OCI-LY7 (cell line): ENCODE results near the gene ZNF609. TPM values are rescaled to one million over a fixed set of nuclear protein-coding genes. Genes with fewer than 3 reads are reported as not detected.

Experiments used
- BruUV-seq: library from RNA; stranded (reverse); fragments of 400-500 nt; replicated peaks from 2 replicates; lab custom pipeline; 2021; lab: Mats Ljungman, UMichigan
- CTCF ChIA-PET: fragments of 300-600 bp; sonication (Branson Sonifier 250); formaldehyde crosslinking; loops from one replicate; lab custom pipeline; 2022; ENCODE audit warnings: antibody characterized with exemption; ENCODE audit not compliant: unreplicated experiment; lab: Charles Lee
- POLR2A ChIA-PET: fragments of 300-600 bp; sonication (Branson Sonifier 250); formaldehyde crosslinking; loops from one replicate; lab custom pipeline; 2022; ENCODE audit warnings: antibody characterized with exemption; lab: Charles Lee
- DNase-seq: peaks from one replicate; pipeline ENCODE4 v3.0.0-alpha.2; 2015; ENCODE audit warnings: low spot score
- H2AFZ ChIP-seq: fragments of 200-600 bp; sonication (generic), shearing (Covaris generic); 2 replicates; pipeline ENCODE4 v1.6.1; 2014; ENCODE audit warnings: mild to moderate bottlenecking, antibody characterized with exemption, low read length, moderate library complexity
- H3K27ac ChIP-seq: fragments of 200-600 bp; sonication (generic); 2 replicates; pipeline ENCODE4 v1.5.1; 2014; ENCODE audit warnings: mixed run types, low read depth, mild to moderate bottlenecking, moderate library complexity, low read length, inconsistent platforms; ENCODE audit not compliant: poor library complexity, severe bottlenecking
- H3K36me3 ChIP-seq: fragments of 200-600 bp; sonication (generic); 2 replicates; pipeline ENCODE4 v1.6.1; 2014; ENCODE audit warnings: mild to moderate bottlenecking, antibody characterized with exemption, low read length, moderate library complexity, mixed read lengths; ENCODE audit not compliant: insufficient read depth
- H3K4me1 ChIP-seq: fragments of 200-600 bp; sonication (generic); 2 replicates; pipeline ENCODE4 v1.5.1; 2014; ENCODE audit warnings: mild to moderate bottlenecking, low read length; ENCODE audit not compliant: insufficient read depth, poor library complexity, severe bottlenecking
- H3K4me2 ChIP-seq: fragments of 200-600 bp; sonication (generic); 2 replicates; pipeline ENCODE4 v1.6.1; 2014; ENCODE audit warnings: mild to moderate bottlenecking, low read length
- H3K4me3 ChIP-seq: fragments of 200-600 bp; sonication (generic); 2 replicates; pipeline ENCODE4 v1.5.1; 2014; ENCODE audit warnings: mild to moderate bottlenecking, low read depth, low read length; ENCODE audit not compliant: poor library complexity, severe bottlenecking
- H3K79me2 ChIP-seq: fragments of 200-600 bp; sonication (generic); 2 replicates; pipeline ENCODE4 v1.6.1; 2016; ENCODE audit warnings: low read depth, mild to moderate bottlenecking, low read length, moderate library complexity, mixed read lengths; ENCODE audit not compliant: insufficient read depth
- H3K9me2 ChIP-seq: fragments of 200-600 bp; sonication (generic); 2 replicates; pipeline ENCODE4 v1.6.1; 2016; ENCODE audit warnings: mild to moderate bottlenecking, low read length, mixed read lengths; ENCODE audit not compliant: insufficient read depth
- H3K9me3 ChIP-seq: fragments of 200-600 bp; sonication (generic); 2 replicates; pipeline ENCODE4 v1.6.1; 2014; ENCODE audit warnings: mild to moderate bottlenecking, mixed run types, low read length, mixed read lengths
- H4K20me1 ChIP-seq: fragments of 200-600 bp; sonication (generic); 2 replicates; pipeline ENCODE4 v1.6.1; 2014; ENCODE audit warnings: mild to moderate bottlenecking, antibody characterized with exemption, low read length, moderate library complexity, mixed read lengths; ENCODE audit not compliant: insufficient read depth
- CTCF ChIP-seq: fragments of 200-600 bp; sonication (generic); conservative IDR thresholded peaks from 2 replicates; pipeline ENCODE4 v1.5.1; 2014; ENCODE audit warnings: mild to moderate bottlenecking, antibody characterized with exemption, low read length, moderate library complexity, mixed read lengths
- EZH2phosphoT487 ChIP-seq: fragments of 200-600 bp; sonication (generic); IDR thresholded peaks from 2 replicates; pipeline ENCODE4 v1.6.1; 2018; ENCODE audit warnings: low read depth, borderline replicate concordance, mild to moderate bottlenecking, mixed run types, antibody characterized with exemption, low read length, moderate library complexity, mixed read lengths
- intact Hi-C: fragments of 100-400 bp; cut with micrococcal nuclease; formaldehyde crosslinking; loops from one replicate; pipeline ENCODE4 v1.10.0; 2022; ENCODE audit not compliant: unreplicated experiment
- total RNA-seq, 2 experiments: library from RNA; depleted of rRNA in 1 of 2; stranded (reverse); fragments of >200 nt in 1 of 2; shearing (Covaris generic) in 1 of 2; gene quantifications; 2 replicates each; pipeline ENCODE4 v1.2.3, GENCODE V29; 2014 to 2022

ZNF609 gene
- total RNA-seq, 2 experiments from 2014 or later = 17.2 to 35.1 TPM

- no peak for TF ChIP-seq EZH2phosphoT487
- no peak for TF ChIP-seq CTCF
- intact Hi-C loops = no loop called here
- BruUV-seq = TSS peak; percentile 58
- Histone ChIP-seq H3K4me2 (peak overlapping the region; percentile 86), H4K20me1 (peaks cover 16% of the 10 kb centered on the region; the same call in 1 of the 2 replicates), H3K9me3 (no peaks in the 10 kb centered on the region), H3K9me2 (no peaks in the 10 kb centered on the region), H3K4me1 (peaks cover 42% of the 10 kb centered on the region), H2AFZ (no peak overlapping the region), H3K4me3 (peak overlapping the region; percentile 90), H3K36me3 (peaks cover 7% of the 10 kb centered on the region), H3K27ac (no peak overlapping the region), H3K79me2 (peaks cover 35% of the 10 kb centered on the region; the same call in 1 of the 2 replicates)
- DNase-seq = no peak
- ChIA-PET POLR2A (interaction anchor here (0.6 to 1.0 kb wide), 4 partner anchors 15 to 233 kb away, joined by 3 to 4 read pairs (median 3); no protein-coding TSS in a partner anchor), CTCF (no interaction called here)
Observed at GRCh38 chr15:64701482-64702184, 241.3 kb downstream of the ZNF609 start.

- Histone ChIP-seq H3K9me3 (no peaks in the 10 kb centered on the region), H3K4me2 (peak overlapping the region; percentile 86), H3K27ac (peak overlapping the region; percentile 30), H4K20me1 (peaks cover 10% of the 10 kb centered on the region; the same call in 1 of the 2 replicates), H3K9me2 (no peaks in the 10 kb centered on the region), H3K4me1 (peaks cover 42% of the 10 kb centered on the region), H3K4me3 (peak overlapping the region; percentile 90), H3K36me3 (peaks cover 7% of the 10 kb centered on the region), H3K79me2 (peaks cover 35% of the 10 kb centered on the region; the same call in 1 of the 2 replicates), H2AFZ (peak overlapping the region; percentile 92)
- TF ChIP-seq CTCF = no peak
- no peak for TF ChIP-seq EZH2phosphoT487
- ChIA-PET CTCF (no interaction called here), POLR2A (no interaction called here)
- BruUV-seq = no TSS peak
- peak; percentile 93 for DNase-seq
- intact Hi-C loops = no loop called here
Observed at GRCh38 chr15:64702816-64703631, 242.6 kb downstream of the ZNF609 start.
